Limb (tissue), 2 donors: ENCODE results near the gene MATK.

Experiments
- DNase-seq, 2 donors: peaks; one replicate each; pipeline ENCODE4 v3.0.0-alpha.2; 2016; ENCODE audit errors: extremely low spot score in 2 of 2

Gene MATK

GRCh38 chr19:3790941-3791340, 4.8 kb upstream of the MATK start:
- no peak for DNase-seq

- no peak for DNase-seq
Observed at GRCh38 chr19:3790209-3790734, 4.1 kb upstream of the MATK start.

GRCh38 chr19:3788996-3789778, 3.0 kb upstream of the MATK start:
- no peak for DNase-seq

- no peak for DNase-seq
Observed at GRCh38 chr19:3785451-3785937, 687 bp downstream of the MATK start.

GRCh38 chr19:3784607-3785450, 1.4 kb downstream of the MATK start:
- DNase-seq = no peak

- DNase-seq = no peak
Observed at GRCh38 chr19:3783660-3784584, 2.3 kb downstream of the MATK start.

- no peak for DNase-seq
Observed at GRCh38 chr19:3782903-3783302, 3.3 kb downstream of the MATK start.

GRCh38 chr19:3782330-3782729, 3.9 kb downstream of the MATK start:
- no peak for DNase-seq

- no peak for DNase-seq
Observed at GRCh38 chr19:3781603-3782002, 4.6 kb downstream of the MATK start.

GRCh38 chr19:3780786-3781304, 5.3 kb downstream of the MATK start:
- DNase-seq = no peak

- no peak for DNase-seq
Observed at GRCh38 chr19:3778899-3779723, 7.1 kb downstream of the MATK start.

- DNase-seq = no peak
Observed at GRCh38 chr19:3778104-3778867, 7.9 kb downstream of the MATK start.

GRCh38 chr19:3776479-3777040, 9.6 kb downstream of the MATK start:
- DNase-seq = no peak

GRCh38 chr19:3775831-3776230, 10.3 kb downstream of the MATK start:
- DNase-seq = no peak

- no peak for DNase-seq
Observed at GRCh38 chr19:3775374-3775711, 10.8 kb downstream of the MATK start.

GRCh38 chr19:3774621-3775373, 11.4 kb downstream of the MATK start:
- no peak for DNase-seq

- DNase-seq = no peak
Observed at GRCh38 chr19:3773814-3774515, 12.2 kb downstream of the MATK start.
